ENCODE measurements around the gene MYOZ3. TPM values are rescaled to one million over a fixed set of nuclear protein-coding genes. Genes with fewer than 3 reads are reported as not detected.

MYOZ3 gene
- total RNA-seq, 1 experiment from 2014 or later: 1.7 TPM

- Histone ChIP-seq H3K27me3 (ENCODE audit: control insufficient read depth, insufficient read depth, low read length) (no peaks in the 10 kb centered on the region), H3K36me3 (ENCODE audit: control insufficient read depth, insufficient read depth, low read length) (no peaks in the 10 kb centered on the region; the same call in 1 of the 2 replicates), H3K27ac (ENCODE audit: low read length) (peak overlapping the region; percentile 82), H3K4me1 (ENCODE audit: control insufficient read depth, insufficient read depth, low read length) (peaks cover 73% of the 10 kb centered on the region), H3K4me3 (ENCODE audit: low read depth in 2 of 2, low read length in 2 of 2) (peak overlapping the region; percentile 64 to 66), H3K9me3 (ENCODE audit: control insufficient read depth, insufficient read depth, low read depth, low read length) (no peaks in the 10 kb centered on the region)
- DNase-seq (ENCODE audit: low read depth, low spot score): no peak
- ChIA-PET POLR2A (no interaction called here), CTCF (interaction anchor here (0.6 kb wide), 1 partner anchor 175 kb away, joined by 3 read pairs; no protein-coding TSS in a partner anchor)
- in situ Hi-C loops (cut with HindIII; ENCODE audit: low pct_unique_long_range_greater_than_20kb, low sequenced_read_pairs): no loop called here
- ATAC-seq: no peak
- TF ChIP-seq REST (IDR thresholded peaks at IDR 0.05; ENCODE audit: insufficient read depth in 1 of 2, low read depth in 2 of 2, low read length in 1 of 2): no peak
- TF ChIP-seq SIN3A (IDR thresholded peaks at IDR 0.05; ENCODE audit: borderline replicate concordance, insufficient read depth, low read depth, low read length): no peak
- TF ChIP-seq POLR2AphosphoS5 (IDR thresholded peaks at IDR 0.05; ENCODE audit: low read depth, low read length): no peak
- TF ChIP-seq CTCF (IDR thresholded peaks at IDR 0.05): no peak
- no peak for TF ChIP-seq TCF7L2 (IDR thresholded peaks at IDR 0.05; ENCODE audit: low read depth, low read length)
- no TSS peak for BruUV-seq (replicated peaks)
- intact Hi-C loops (cut with micrococcal nuclease; ENCODE audit: unreplicated experiment): no loop called here
Measured at GRCh38 chr5:150625831-150626746, 35.0 kb upstream of the MYOZ3 start.

GRCh38 chr5:150626853-150627276 is 34.2 kb upstream of the MYOZ3 start:
- TF ChIP-seq CTCF (IDR thresholded peaks at IDR 0.05) (no peak), SIN3A (IDR thresholded peaks at IDR 0.05; ENCODE audit: borderline replicate concordance, insufficient read depth, low read depth, low read length) (no peak), TCF7L2 (IDR thresholded peaks at IDR 0.05; ENCODE audit: low read depth, low read length) (no peak), POLR2AphosphoS5 (IDR thresholded peaks at IDR 0.05; ENCODE audit: low read depth, low read length) (no peak), REST (IDR thresholded peaks at IDR 0.05; ENCODE audit: insufficient read depth in 1 of 2, low read depth in 2 of 2, low read length in 1 of 2) (no peak)
- H3K4me1 ChIP-seq (ENCODE audit: control insufficient read depth, insufficient read depth, low read length): peaks cover 80% of the 10 kb centered on the region
- no peaks in the 10 kb centered on the region for H3K27me3 ChIP-seq (ENCODE audit: control insufficient read depth, insufficient read depth, low read length)
- no peak overlapping the region for H3K4me3 ChIP-seq (ENCODE audit: low read depth in 2 of 2, low read length in 2 of 2)
- ATAC-seq: no peak
- ChIA-PET CTCF (no interaction called here), POLR2A (no interaction called here)
- in situ Hi-C loops (cut with HindIII; ENCODE audit: low pct_unique_long_range_greater_than_20kb, low sequenced_read_pairs): no loop called here
- intact Hi-C loops (cut with micrococcal nuclease; ENCODE audit: unreplicated experiment): no loop called here
- no peaks in the 10 kb centered on the region; the same call in 1 of the 2 replicates for H3K36me3 ChIP-seq (ENCODE audit: control insufficient read depth, insufficient read depth, low read length)
- H3K27ac ChIP-seq (ENCODE audit: low read length): peak overlapping the region; percentile 82
- no peak for DNase-seq (ENCODE audit: low read depth, low spot score)
- no TSS peak for BruUV-seq (replicated peaks)
- no peaks in the 10 kb centered on the region for H3K9me3 ChIP-seq (ENCODE audit: control insufficient read depth, insufficient read depth, low read depth, low read length)
